ENCODE results near the gene FEM1A. TPM values are rescaled to one million over a fixed set of nuclear protein-coding genes. Genes with fewer than 3 reads are reported as not detected.
A peak's percentile ranks its signal among the peaks of the same experiment; 100 is the strongest.
"Not testable (repeated sequence)": the region's sequence is repeated elsewhere in the genome, so short reads cannot be mapped to it uniquely, and the experiment has no call there.

FEM1A gene
- polyA plus RNA-seq (2013, experiment 1 of 2; ENCODE audit: insufficient read length), result 1.2 TPM
- polyA plus RNA-seq (2013, experiment 2 of 2; ENCODE audit: insufficient read length), result 1.4 TPM

GRCh38 chr19:4791183-4792018, at the start of gene FEM1A:
Gene FEM1A, plus strand, starts transcription at chr19:4791734. Its CDS starts 121 bp downstream, at chr19:4791855.
- DNase-seq, result peak; percentile 100

- DNase-seq, result no peak
Measured at GRCh38 chr19:4742723-4743646, 48.5 kb upstream of the FEM1A start.

- peak; percentile 76 for DNase-seq
Measured at GRCh38 chr19:4744451-4745174, 46.9 kb upstream of the FEM1A start.

GRCh38 chr19:4745175-4745574, 46.4 kb upstream of the FEM1A start:
- not testable (repeated sequence) for DNase-seq

GRCh38 chr19:4745986-4746385, 45.5 kb upstream of the FEM1A start:
- no peak for DNase-seq

- DNase-seq, result no peak
Measured at GRCh38 chr19:4748185-4748584, 43.3 kb upstream of the FEM1A start.

- DNase-seq, result no peak
Measured at GRCh38 chr19:4748589-4748988, 42.9 kb upstream of the FEM1A start.

GRCh38 chr19:4749870-4750590, 41.5 kb upstream of the FEM1A start:
- DNase-seq, result no peak

GRCh38 chr19:4754248-4754647, 37.3 kb upstream of the FEM1A start:
- DNase-seq, result no peak

- DNase-seq, result no peak
Measured at GRCh38 chr19:4755459-4755858, 36.1 kb upstream of the FEM1A start.

- DNase-seq, result no peak
Measured at GRCh38 chr19:4758082-4758481, 33.5 kb upstream of the FEM1A start.

GRCh38 chr19:4758659-4759058, 32.9 kb upstream of the FEM1A start:
- DNase-seq, result no peak

GRCh38 chr19:4759388-4760284, 31.9 kb upstream of the FEM1A start:
- DNase-seq, result peak; percentile 73

- no peak for DNase-seq
Measured at GRCh38 chr19:4760285-4760650, 31.3 kb upstream of the FEM1A start.

GRCh38 chr19:4763021-4763420, 28.5 kb upstream of the FEM1A start:
- DNase-seq, result no peak

GRCh38 chr19:4764393-4764660, 27.2 kb upstream of the FEM1A start:
- DNase-seq, result no peak

- peak; percentile 86 for DNase-seq
Measured at GRCh38 chr19:4768934-4769777, 22.4 kb upstream of the FEM1A start.

- DNase-seq, result no peak
Measured at GRCh38 chr19:4772566-4772965, 19.0 kb upstream of the FEM1A start.

- DNase-seq, result no peak
Measured at GRCh38 chr19:4773047-4773640, 18.4 kb upstream of the FEM1A start.

- DNase-seq, result no peak
Measured at GRCh38 chr19:4774136-4774535, 17.4 kb upstream of the FEM1A start.

All from fibroblast of skin of scalp (primary cell).